Fibroblast of lung (primary cell): ENCODE measurements around the gene DZIP1. TPM values are rescaled to one million over a fixed set of nuclear protein-coding genes. Genes with fewer than 3 reads are reported as not detected.
A peak's percentile ranks its signal among the peaks of the same experiment; 100 is the strongest.

Source experiments
- DNase-seq, 2 donors: peaks; one replicate each; pipeline versions ENCODE4 v3.0.0 to v3.0.0-alpha.2; 2010; ENCODE audit warnings: low read depth in 2 of 2
- H2AFZ ChIP-seq: 2 replicates; pipeline ENCODE4 v1.5.1; 2012; ENCODE audit warnings: low read length, control low read depth, inconsistent platforms
- H3K27ac ChIP-seq: 2 replicates; pipeline ENCODE4 v1.5.1; 2011; ENCODE audit warnings: low read length, control low read depth; ENCODE audit not compliant: insufficient read depth
- H3K27me3 ChIP-seq: 2 replicates; pipeline ENCODE4 v1.5.1; 2011; ENCODE audit warnings: mild to moderate bottlenecking, low read length; ENCODE audit not compliant: control insufficient read depth, insufficient read depth
- H3K36me3 ChIP-seq: 2 replicates; pipeline ENCODE4 v1.5.1; 2011; ENCODE audit warnings: low read length; ENCODE audit not compliant: control insufficient read depth, insufficient read depth
- H3K4me1 ChIP-seq: 2 replicates; pipeline ENCODE4 v1.5.1; 2011; ENCODE audit warnings: low read length; ENCODE audit not compliant: control insufficient read depth, insufficient read depth; ENCODE audit errors: extremely low read depth
- H3K4me2 ChIP-seq: 2 replicates; pipeline ENCODE4 v1.5.1; 2011; ENCODE audit warnings: low read length, control low read depth; ENCODE audit not compliant: insufficient read depth; ENCODE audit errors: extremely low read depth
- H3K4me3 ChIP-seq, 4 experiments: fragments of 200-600 bp in 1 of 4; sonication (generic) in 1 of 4; replicated peaks in 1 of 4; 2 replicates each; pipeline ENCODE4 v1.5.1; 2011 to 2016; ENCODE audit warnings: low read length in 4 of 4, low read depth in 3 of 4, mild to moderate bottlenecking in 3 of 4, control low read depth in 2 of 4, inconsistent platforms in 1 of 4, mixed read lengths in 1 of 4; ENCODE audit not compliant: insufficient read depth in 1 of 4; ENCODE audit errors: control extremely low read depth in 1 of 4
- H3K79me2 ChIP-seq: 2 replicates; pipeline ENCODE4 v1.5.1; 2012; ENCODE audit warnings: mild to moderate bottlenecking, low read length, inconsistent platforms; ENCODE audit not compliant: control insufficient read depth, insufficient read depth
- H3K9ac ChIP-seq: 2 replicates; pipeline ENCODE4 v1.5.1; 2011; ENCODE audit warnings: mild to moderate bottlenecking, low read length, control low read depth; ENCODE audit not compliant: insufficient read depth
- H3K9me3 ChIP-seq: 2 replicates; pipeline ENCODE4 v1.5.1; 2012; ENCODE audit warnings: low read depth, low read length; ENCODE audit not compliant: control insufficient read depth, insufficient read depth
- H4K20me1 ChIP-seq: 2 replicates; pipeline ENCODE4 v1.5.1; 2011; ENCODE audit warnings: low read length; ENCODE audit not compliant: control insufficient read depth, insufficient read depth; ENCODE audit errors: extremely low read depth
- CTCF ChIP-seq, 2 donors: IDR thresholded peaks in 1 of 2; conservative IDR thresholded peaks in 1 of 2; 1 replicate in 1 of 2; 2 replicates in 1 of 2; pipeline ENCODE4 v1.5.1; 2011 to 2012; ENCODE audit warnings: low read length in 2 of 2, control low read depth in 1 of 2, inconsistent platforms in 1 of 2, low read depth in 1 of 2, mild to moderate bottlenecking in 1 of 2
- EZH2 ChIP-seq: IDR thresholded peaks from 2 replicates; pipeline ENCODE4 v1.5.1; 2012; ENCODE audit warnings: low read length, control low read depth, mild to moderate bottlenecking; ENCODE audit errors: missing control alignments
- polyA plus RNA-seq, 2 donors: library from polyadenylated mRNA; depleted of rRNA in 1 of 2; stranded (reverse) in 1 of 2; unstranded in 1 of 2; fragments of >200 nt; gene quantifications; 2 replicates each; pipeline ENCODE4 v1.2.1, GENCODE V29; 2011 to 2012; ENCODE audit warnings: missing spikeins in 1 of 2
- total RNA-seq: library from RNA; depleted of rRNA; stranded (reverse); fragments of >200 nt; gene quantifications from 2 replicates; pipeline ENCODE4 v1.2.1, GENCODE V29; 2014

DZIP1 gene
- total and polyA plus RNA-seq, 2 donors (not counting 1 experiment from before 2014, with no cell fraction given) = 24.0 to 37.3 TPM

- Histone ChIP-seq H2AFZ (no peak overlapping the region), H3K4me1 (no peaks in the 10 kb centered on the region)
- TF ChIP-seq EZH2 (no peak), CTCF (conservative IDR thresholded peaks at IDR 0.05 in 1 of 2, IDR thresholded peaks at IDR 0.05 in 1 of 2; ENCODE audit: low read depth in 1 of 2, low read length in 2 of 2) (no peak)
These were observed 110.9 kb downstream of the DZIP1 start for GRCh38 chr13:95533545-95534160.

DNA sequence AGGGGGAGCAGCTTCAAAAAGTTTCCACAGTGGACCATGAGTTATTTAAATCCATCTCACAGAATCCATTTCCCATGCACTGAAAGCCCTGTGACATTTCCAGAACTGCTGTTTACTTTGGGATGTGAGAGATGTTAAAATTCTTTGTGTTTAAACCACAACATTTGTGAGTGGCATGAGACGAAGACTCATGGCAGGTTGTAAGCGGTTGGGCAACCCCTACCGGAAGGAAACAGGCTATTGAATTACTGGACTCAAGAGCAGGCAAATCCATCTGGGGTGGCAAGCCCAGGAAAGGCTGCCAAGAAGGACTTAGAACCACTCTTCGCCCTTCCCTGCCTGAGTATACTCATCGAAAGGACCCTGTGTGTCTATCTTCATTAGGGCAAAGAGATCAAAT, 114.3 kb downstream of the DZIP1 start:
- no peaks in the 10 kb centered on the region for H3K4me1 ChIP-seq
- H3K36me3 ChIP-seq = no peaks in the 10 kb centered on the region
- no peaks in the 10 kb centered on the region for H3K27me3 ChIP-seq
- H3K4me2 ChIP-seq = no peak overlapping the region
- no peaks in the 10 kb centered on the region for H3K79me2 ChIP-seq
- H2AFZ ChIP-seq = no peak overlapping the region
- no peaks in the 10 kb centered on the region for H3K9me3 ChIP-seq
- no peaks in the 10 kb centered on the region for H4K20me1 ChIP-seq
- DNase-seq = peak; percentile 60 to 86
- no peak for TF ChIP-seq EZH2
- TF ChIP-seq CTCF (conservative IDR thresholded peaks at IDR 0.05 in 1 of 2, IDR thresholded peaks at IDR 0.05 in 1 of 2; ENCODE audit: low read depth in 1 of 2, low read length in 2 of 2) = no peak
- H3K4me3 ChIP-seq = no peak overlapping the region
- no peak overlapping the region for H3K27ac ChIP-seq
- no peak overlapping the region for H3K9ac ChIP-seq

More at GRCh38 chr13:95533545-95534160, 110.9 kb downstream of the DZIP1 start:
- H3K9me3 ChIP-seq = no peaks in the 10 kb centered on the region
- no peaks in the 10 kb centered on the region for H3K36me3 ChIP-seq
- no peak overlapping the region for H3K27ac ChIP-seq
- H3K79me2 ChIP-seq = no peaks in the 10 kb centered on the region
- H3K9ac ChIP-seq = no peak overlapping the region
- DNase-seq = no peak
- H3K4me2 ChIP-seq = no peak overlapping the region
- no peak overlapping the region for H3K4me3 ChIP-seq
- H4K20me1 ChIP-seq = no peaks in the 10 kb centered on the region
- no peaks in the 10 kb centered on the region for H3K27me3 ChIP-seq

Other genes with a start within 250 kb of the DZIP1 start
- gene CLDN10, start 92.0 kb downstream of the DZIP1 start, total RNA-seq = not detected in 2 replicates
- not detected in 2 replicates for gene CLDN10, start 92.0 kb downstream of the DZIP1 start, polyA plus RNA-seq
- gene DNAJC3, start 32.4 kb upstream of the DZIP1 start, total RNA-seq = 55.5 and 56.2 TPM in 2 replicates
- gene DNAJC3, start 32.4 kb upstream of the DZIP1 start, polyA plus RNA-seq = 29.5 and 37.6 TPM in 2 replicates